Spleen (tissue), 11 donors: ENCODE results near the gene NUBP2. TPM values are rescaled to one million over a fixed set of nuclear protein-coding genes. Genes with fewer than 3 reads are reported as not detected.

Experiments used
- DNase-seq: peaks from one replicate; pipeline ENCODE4 v3.0.0-alpha.2; 2020
- H3K27ac ChIP-seq, 8 donors: fragments of 200-600 bp; sonication (generic) in 7 of 8; 1 replicate in 4 of 8; 2 replicates in 4 of 8; pipeline versions ENCODE4 v1.5.0 to v1.8.0; 2016 to 2021; ENCODE audit warnings: inconsistent platforms in 4 of 8, mild to moderate bottlenecking in 4 of 8, moderate library complexity in 1 of 8
- H3K27me3 ChIP-seq, 7 donors: fragments of 200-600 bp; sonication (generic) in 6 of 7; replicated peaks in 1 of 7; 1 replicate in 4 of 7; 2 replicates in 3 of 7; pipeline versions ENCODE4 v1.5.0 to v1.8.0; 2016 to 2021; ENCODE audit warnings: inconsistent platforms in 3 of 7, mild to moderate bottlenecking in 1 of 7
- H3K36me3 ChIP-seq, 6 donors: fragments of 200-600 bp; sonication (generic) in 5 of 6; 1 replicate in 4 of 6; 2 replicates in 2 of 6; pipeline versions ENCODE4 v1.5.0 to v1.8.0; 2016 to 2021; ENCODE audit warnings: inconsistent platforms in 2 of 6
- H3K4me1 ChIP-seq, 6 donors: fragments of 200-600 bp; sonication (generic) in 5 of 6; 1 replicate in 3 of 6; 2 replicates in 3 of 6; pipeline versions ENCODE4 v1.5.0 to v1.8.0; 2016 to 2021; ENCODE audit warnings: inconsistent platforms in 3 of 6
- H3K4me3 ChIP-seq, 8 donors: fragments of 200-600 bp; sonication (generic) in 7 of 8; 1 replicate in 4 of 8; 2 replicates in 4 of 8; pipeline versions ENCODE4 v1.5.0 to v1.8.0; 2016 to 2021; ENCODE audit warnings: inconsistent platforms in 4 of 8, mild to moderate bottlenecking in 4 of 8, moderate library complexity in 2 of 8
- H3K9me3 ChIP-seq, 8 donors: fragments of 200-600 bp; sonication (generic) in 7 of 8; 1 replicate in 4 of 8; 2 replicates in 4 of 8; pipeline versions ENCODE4 v1.5.0 to v1.8.0; 2016 to 2021; ENCODE audit warnings: inconsistent platforms in 4 of 8
- CTCF ChIP-seq, 11 experiments: fragments of 200-600 bp in 7 of 11; fragments of 450-650 bp in 4 of 11; sonication (generic) in 4 of 11; IDR thresholded peaks in 8 of 11; conservative IDR thresholded peaks in 3 of 11; 1 replicate in 7 of 11; 2 replicates in 4 of 11; pipeline versions ENCODE4 v1.4.0 to v1.8.0; 2016 to 2021; ENCODE audit warnings: antibody characterized with exemption in 11 of 11, inconsistent platforms in 4 of 11, mild to moderate bottlenecking in 1 of 11
- POLR2A ChIP-seq, 3 donors: fragments of 450-650 bp; IDR thresholded peaks; one replicate each; pipeline ENCODE4 v1.5.1; 2017; ENCODE audit warnings: antibody characterized with exemption in 3 of 3, mild to moderate bottlenecking in 1 of 3
- POLR2AphosphoS5 ChIP-seq, 3 donors: sonication (generic); formaldehyde crosslinking; IDR thresholded peaks; one replicate each; pipeline ENCODE4 v1.5.1; 2017; ENCODE audit warnings: antibody characterized with exemption in 3 of 3
- WGBS, 5 donors: extraction: QIAGEN DNeasy Blood & Tissue Kit in 3 of 5; methylation state at CpG; one replicate each; pipeline versions ENCODE4 v1.1.5 to v1.1.7; 2013 to 2018; 5-methylcytosine and 5-hydroxymethylcytosine counted together
- intact Hi-C: fragments of 100-400 bp; cut with DNase I; formaldehyde crosslinking; loops from one replicate; pipeline ENCODE4 v1.15.0; 2023; ENCODE audit warnings: low total_unique reads
- polyA plus RNA-seq, 3 donors: library from polyadenylated mRNA; stranded (reverse); fragments of 200-250 nt; gene quantifications; one replicate each; pipeline ENCODE4 v1.2.1, GENCODE V29; 2013
- total RNA-seq, 7 donors: library from RNA; depleted of rRNA in 3 of 7; stranded (reverse); fragments of >200 nt in 3 of 7; fragmentation: NEBNext Ultra II Directional in 4 of 7; extraction: Animal tissue kit (Norgen Biotek cat#: 25700) in 4 of 7; gene quantifications; one replicate each; pipeline versions ENCODE4 v1.1.0 to v1.2.1, GENCODE V29; 2016 to 2021
- donor health status: healthy with polysubstance abuse.
- donor health status: DM: no; HTN: no; CAD: no; lungs with moderate emphysema.
- donor health status: DM: no; HTN: no; CAD: no.
- donor health status: Bipolar disorder and iron deficiency.
- donor health status: healthy.
- donor health status: DM: no; HTN: no; CAD: no.
- donor health status: DM: yes; HTN: yes; CAD: no.

The NUBP2 gene
- total and polyA plus RNA-seq, 10 donors: 37.5 to 103 (median 57.3) TPM

- WGBS, 5 donors: 89 to 95% (median 94%) methylated on average over 6 to 11 of the region's 11 CpGs
- Histone ChIP-seq H3K4me3 (no peak overlapping the region), H3K4me1 (no peaks in the 10 kb centered on the region), H3K27me3 (no peaks in the 10 kb centered on the region), H3K36me3 (peaks cover 3 to 100% (median 94%) of the 10 kb centered on the region in 6 donors), H3K9me3 (no peaks in the 10 kb centered on the region), H3K27ac (no peak overlapping the region)
- no peak for DNase-seq
- TF ChIP-seq POLR2A (IDR thresholded peaks at IDR 0.05): no peak
- intact Hi-C loops: no loop called here
Measured at GRCh38 chr16:1747934-1748333, 34.8 kb upstream of the NUBP2 start.

GRCh38 chr16:1749152-1750117 is 33.3 kb upstream of the NUBP2 start:
- no peaks in the 10 kb centered on the region for H3K27me3 ChIP-seq
- peak; percentile 52 for DNase-seq
- no peaks in the 10 kb centered on the region for H3K9me3 ChIP-seq
- H3K4me3 ChIP-seq: no peak overlapping the region
- TF ChIP-seq POLR2AphosphoS5 (IDR thresholded peaks at IDR 0.05) (peak in 1 of 3 donors; percentile 35), CTCF (IDR thresholded peaks at IDR 0.05 in 8 of 11, conservative IDR thresholded peaks at IDR 0.05 in 3 of 11) (no peak), POLR2A (IDR thresholded peaks at IDR 0.05) (no peak)
- no peak overlapping the region for H3K27ac ChIP-seq
- H3K4me1 ChIP-seq: no peaks in the 10 kb centered on the region
- H3K36me3 ChIP-seq: peaks cover 3 to 100% (median 90%) of the 10 kb centered on the region in 6 donors
- intact Hi-C loops: no loop called here
- WGBS, 5 donors: 92 to 98% (median 95%) methylated on average over 24 to 29 of the region's 29 CpGs

GRCh38 chr16:1751946-1752345 is 30.8 kb upstream of the NUBP2 start:
- Histone ChIP-seq H3K36me3 (peaks cover 3 to 98% (median 72%) of the 10 kb centered on the region in 6 donors), H3K27ac (no peak overlapping the region), H3K9me3 (no peaks in the 10 kb centered on the region), H3K4me3 (no peak overlapping the region), H3K4me1 (peaks cover 0 to 3% (median 0%) of the 10 kb centered on the region in 6 donors), H3K27me3 (no peaks in the 10 kb centered on the region)
- TF ChIP-seq POLR2A (IDR thresholded peaks at IDR 0.05) (no peak), POLR2AphosphoS5 (IDR thresholded peaks at IDR 0.05) (peak in 1 of 3 donors; percentile 58), CTCF (IDR thresholded peaks at IDR 0.05 in 8 of 11, conservative IDR thresholded peaks at IDR 0.05 in 3 of 11) (no peak)
- 94 to 97% (median 96%) methylated on average over 16 of the region's 16 CpGs for WGBS, 5 donors
- no peak for DNase-seq
- intact Hi-C loops: no loop called here

- no peak for DNase-seq
- intact Hi-C loops: no loop called here
- Histone ChIP-seq H3K27ac (no peak overlapping the region), H3K4me3 (no peak overlapping the region), H3K4me1 (peaks cover 0 to 8% (median 0%) of the 10 kb centered on the region in 6 donors), H3K9me3 (no peaks in the 10 kb centered on the region), H3K36me3 (peaks cover 3 to 98% (median 67%) of the 10 kb centered on the region in 6 donors), H3K27me3 (no peaks in the 10 kb centered on the region)
- 94 to 96% (median 94%) methylated on average over 14 of the region's 14 CpGs for WGBS, 5 donors
- TF ChIP-seq POLR2AphosphoS5 (IDR thresholded peaks at IDR 0.05) (no peak), POLR2A (IDR thresholded peaks at IDR 0.05) (no peak), CTCF (IDR thresholded peaks at IDR 0.05 in 8 of 11, conservative IDR thresholded peaks at IDR 0.05 in 3 of 11) (no peak)
Measured at GRCh38 chr16:1752853-1753252, 29.9 kb upstream of the NUBP2 start.
